Hepatocyte (in vitro differentiated cells): ENCODE data around the gene PLA2G1B.

Experiments
- EZH2 ChIP-seq: fragments of 200-600 bp; sonication (generic); IDR thresholded peaks from 2 replicates; pipeline ENCODE4 v1.6.1; 2016; ENCODE audit warnings: antibody characterized with exemption, mild to moderate bottlenecking, borderline replicate concordance
- EZH2phosphoT487 ChIP-seq: fragments of 200-600 bp; sonication (generic); IDR thresholded peaks from one replicate; pipeline ENCODE4 v1.6.1; 2018; ENCODE audit warnings: antibody characterized with exemption, mild to moderate bottlenecking, low read depth, moderate library complexity; ENCODE audit not compliant: unreplicated experiment, severe bottlenecking
- TF ChIP-seq, protein P1 (sequence below): fragments of 200-600 bp; sonication (generic); IDR thresholded peaks from 2 replicates; pipeline ENCODE4 v1.5.1; 2016; ENCODE audit warnings: antibody characterized with exemption, mild to moderate bottlenecking; ENCODE audit not compliant: poor library complexity

DNA sequence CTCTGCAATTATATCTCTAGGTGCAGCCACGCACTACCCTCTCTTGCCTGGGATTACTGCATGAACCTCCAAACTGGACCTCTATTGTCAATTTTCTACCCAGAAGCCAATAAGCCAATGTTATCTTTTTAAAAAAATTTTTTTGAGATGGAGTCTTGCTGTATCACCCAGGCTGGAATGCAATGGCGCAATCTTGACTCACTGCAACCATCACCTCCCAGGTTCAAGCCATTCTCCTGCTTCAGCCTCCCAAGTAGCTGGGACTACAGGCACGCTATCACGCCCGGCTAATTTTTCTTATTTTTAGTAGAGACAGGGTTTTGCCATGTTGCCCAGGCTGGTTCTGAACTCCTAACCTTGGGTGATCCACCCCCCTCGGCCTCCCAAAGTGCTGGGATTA is 50.8 kb downstream of the PLA2G1B start:
- TF ChIP-seq, protein P1, sequence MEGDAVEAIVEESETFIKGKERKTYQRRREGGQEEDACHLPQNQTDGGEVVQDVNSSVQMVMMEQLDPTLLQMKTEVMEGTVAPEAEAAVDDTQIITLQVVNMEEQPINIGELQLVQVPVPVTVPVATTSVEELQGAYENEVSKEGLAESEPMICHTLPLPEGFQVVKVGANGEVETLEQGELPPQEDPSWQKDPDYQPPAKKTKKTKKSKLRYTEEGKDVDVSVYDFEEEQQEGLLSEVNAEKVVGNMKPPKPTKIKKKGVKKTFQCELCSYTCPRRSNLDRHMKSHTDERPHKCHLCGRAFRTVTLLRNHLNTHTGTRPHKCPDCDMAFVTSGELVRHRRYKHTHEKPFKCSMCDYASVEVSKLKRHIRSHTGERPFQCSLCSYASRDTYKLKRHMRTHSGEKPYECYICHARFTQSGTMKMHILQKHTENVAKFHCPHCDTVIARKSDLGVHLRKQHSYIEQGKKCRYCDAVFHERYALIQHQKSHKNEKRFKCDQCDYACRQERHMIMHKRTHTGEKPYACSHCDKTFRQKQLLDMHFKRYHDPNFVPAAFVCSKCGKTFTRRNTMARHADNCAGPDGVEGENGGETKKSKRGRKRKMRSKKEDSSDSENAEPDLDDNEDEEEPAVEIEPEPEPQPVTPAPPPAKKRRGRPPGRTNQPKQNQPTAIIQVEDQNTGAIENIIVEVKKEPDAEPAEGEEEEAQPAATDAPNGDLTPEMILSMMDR: no peak
- TF ChIP-seq EZH2 (no peak), EZH2phosphoT487 (no peak)
